Neural crest cell (in vitro differentiated cells): ENCODE data around the gene EYS. TPM values are rescaled to one million over a fixed set of nuclear protein-coding genes. Genes with fewer than 3 reads are reported as not detected.

Source experiments
- DNase-seq: peaks from one replicate; pipeline ENCODE4 v3.0.0; 2021; ENCODE audit warnings: low read depth, mixed read lengths, low spot score
- H3K27ac Mint-ChIP-seq: one replicate; pipeline ENCODE4 v1.8.0; 2021; ENCODE audit warnings: mild to moderate bottlenecking, mixed read lengths; ENCODE audit not compliant: unreplicated experiment
- H3K27me3 Mint-ChIP-seq: 2 replicates; pipeline ENCODE4 v1.8.0; 2021; ENCODE audit warnings: low read depth, mild to moderate bottlenecking, mixed read lengths
- H3K36me3 Mint-ChIP-seq: 2 replicates; pipeline ENCODE4 v1.8.0; 2021; ENCODE audit warnings: low read depth, mild to moderate bottlenecking, mixed read lengths
- H3K4me1 Mint-ChIP-seq: 2 replicates; pipeline ENCODE4 v1.8.0; 2021; ENCODE audit warnings: mixed read lengths
- H3K4me3 Mint-ChIP-seq: one replicate; pipeline ENCODE4 v1.8.0; 2021; ENCODE audit warnings: mild to moderate bottlenecking, mixed read lengths
- H3K9me3 Mint-ChIP-seq: 2 replicates; pipeline ENCODE4 v1.8.0; 2021; ENCODE audit warnings: mixed read lengths
- total RNA-seq: library from RNA; stranded (reverse); gene quantifications from 2 replicates; pipeline ENCODE4 v1.2.1, GENCODE V29; 2021
- TF ChIP-seq, protein P1 (sequence below): fragments of 200-600 bp; sonication (generic); conservative IDR thresholded peaks from 2 replicates; pipeline ENCODE4 v1.5.0; 2021; ENCODE audit warnings: antibody characterized with exemption, mild to moderate bottlenecking

Gene EYS
- total RNA-seq, 1 donor from 2014 or later: 0.40 TPM

DNA sequence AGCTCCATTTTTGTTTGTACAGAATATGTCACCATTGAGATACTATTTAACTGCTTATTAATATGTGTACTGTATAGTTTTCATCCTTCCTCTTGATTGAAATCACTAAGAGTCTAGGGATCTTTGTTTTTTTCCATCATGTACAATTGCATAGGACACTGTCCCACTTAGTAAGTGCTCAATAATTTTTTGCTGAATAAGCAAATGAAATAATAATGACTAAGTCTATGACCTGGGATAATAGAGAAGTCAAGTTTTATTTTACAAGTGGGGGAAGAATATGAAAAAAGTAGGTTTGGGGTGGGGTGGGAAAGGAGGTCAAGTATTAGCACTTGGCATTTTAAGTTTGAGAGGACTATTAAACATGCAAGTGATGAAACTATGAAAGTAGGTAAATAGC, 4.5 kb upstream of the EYS start:
- no peak overlapping the region for H3K4me3 Mint-ChIP-seq
- no peaks in the 10 kb centered on the region for H3K36me3 Mint-ChIP-seq
- H3K27me3 Mint-ChIP-seq: no peaks in the 10 kb centered on the region
- no peak overlapping the region for H3K27ac Mint-ChIP-seq
- H3K9me3 Mint-ChIP-seq: peaks cover 4% of the 10 kb centered on the region
- TF ChIP-seq, protein P1, sequence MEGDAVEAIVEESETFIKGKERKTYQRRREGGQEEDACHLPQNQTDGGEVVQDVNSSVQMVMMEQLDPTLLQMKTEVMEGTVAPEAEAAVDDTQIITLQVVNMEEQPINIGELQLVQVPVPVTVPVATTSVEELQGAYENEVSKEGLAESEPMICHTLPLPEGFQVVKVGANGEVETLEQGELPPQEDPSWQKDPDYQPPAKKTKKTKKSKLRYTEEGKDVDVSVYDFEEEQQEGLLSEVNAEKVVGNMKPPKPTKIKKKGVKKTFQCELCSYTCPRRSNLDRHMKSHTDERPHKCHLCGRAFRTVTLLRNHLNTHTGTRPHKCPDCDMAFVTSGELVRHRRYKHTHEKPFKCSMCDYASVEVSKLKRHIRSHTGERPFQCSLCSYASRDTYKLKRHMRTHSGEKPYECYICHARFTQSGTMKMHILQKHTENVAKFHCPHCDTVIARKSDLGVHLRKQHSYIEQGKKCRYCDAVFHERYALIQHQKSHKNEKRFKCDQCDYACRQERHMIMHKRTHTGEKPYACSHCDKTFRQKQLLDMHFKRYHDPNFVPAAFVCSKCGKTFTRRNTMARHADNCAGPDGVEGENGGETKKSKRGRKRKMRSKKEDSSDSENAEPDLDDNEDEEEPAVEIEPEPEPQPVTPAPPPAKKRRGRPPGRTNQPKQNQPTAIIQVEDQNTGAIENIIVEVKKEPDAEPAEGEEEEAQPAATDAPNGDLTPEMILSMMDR: no peak
- no peak for DNase-seq
- peaks cover 7% of the 10 kb centered on the region for H3K4me1 Mint-ChIP-seq

DNA sequence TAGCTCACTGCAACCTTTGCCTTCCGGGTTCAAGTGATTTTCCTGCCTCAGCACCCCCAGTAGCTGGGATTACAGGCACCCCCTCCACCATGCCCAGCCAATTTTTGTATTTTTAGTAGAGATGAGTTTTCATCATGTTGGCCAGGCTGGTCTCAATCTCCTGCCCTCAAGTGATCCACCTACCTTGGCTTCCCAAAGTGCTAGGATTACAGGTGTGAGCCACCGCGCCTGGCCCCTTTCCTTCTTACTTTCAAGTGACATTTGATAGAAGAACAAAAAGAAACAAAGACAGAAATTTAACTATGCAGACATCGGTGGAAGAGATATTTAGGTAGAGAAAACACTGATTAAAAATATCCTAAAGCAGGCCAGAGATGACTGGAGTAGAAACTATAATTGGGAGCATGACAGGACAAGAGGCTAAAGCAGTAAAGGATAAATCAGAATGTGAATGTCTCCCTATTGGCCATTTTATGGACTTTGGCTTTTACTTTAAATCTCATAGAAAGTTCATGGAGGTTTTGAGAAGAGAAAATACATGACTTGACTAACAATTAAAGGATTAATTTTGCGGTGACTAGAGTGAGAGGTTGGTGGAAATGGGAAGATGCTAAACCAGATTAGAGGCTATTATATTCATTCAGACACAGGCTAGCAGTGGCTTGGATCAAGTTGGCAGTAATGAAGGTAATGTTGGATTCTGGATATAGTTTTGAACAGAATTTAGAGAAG, 2.2 kb upstream of the EYS start:
- no peaks in the 10 kb centered on the region for H3K27me3 Mint-ChIP-seq
- DNase-seq: no peak
- peaks cover 7% of the 10 kb centered on the region for H3K4me1 Mint-ChIP-seq
- TF ChIP-seq, protein P1: no peak
- no peaks in the 10 kb centered on the region for H3K36me3 Mint-ChIP-seq
- H3K9me3 Mint-ChIP-seq: no peaks in the 10 kb centered on the region
- no peak overlapping the region for H3K27ac Mint-ChIP-seq
- H3K4me3 Mint-ChIP-seq: no peak overlapping the region

DNA sequence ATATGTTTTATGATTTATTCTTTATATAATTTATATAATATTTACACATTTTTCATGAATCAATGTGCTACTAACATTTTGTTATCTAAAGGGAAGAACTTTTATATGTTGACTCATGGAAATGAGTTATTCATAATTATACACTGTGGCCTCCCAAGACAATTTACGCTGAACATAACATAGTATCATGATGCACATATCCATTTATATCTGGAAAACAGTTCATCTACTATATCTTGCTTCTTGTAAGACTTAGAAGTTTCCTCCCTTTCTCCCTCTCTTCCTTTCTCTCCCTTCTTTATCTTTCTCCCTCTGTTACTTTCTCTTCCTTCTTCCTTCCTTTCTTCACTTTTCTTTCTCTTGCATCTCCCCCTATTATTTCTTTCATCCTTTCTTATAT, 1.1 kb upstream of the EYS start:
- H3K4me1 Mint-ChIP-seq: peaks cover 7% of the 10 kb centered on the region

DNA sequence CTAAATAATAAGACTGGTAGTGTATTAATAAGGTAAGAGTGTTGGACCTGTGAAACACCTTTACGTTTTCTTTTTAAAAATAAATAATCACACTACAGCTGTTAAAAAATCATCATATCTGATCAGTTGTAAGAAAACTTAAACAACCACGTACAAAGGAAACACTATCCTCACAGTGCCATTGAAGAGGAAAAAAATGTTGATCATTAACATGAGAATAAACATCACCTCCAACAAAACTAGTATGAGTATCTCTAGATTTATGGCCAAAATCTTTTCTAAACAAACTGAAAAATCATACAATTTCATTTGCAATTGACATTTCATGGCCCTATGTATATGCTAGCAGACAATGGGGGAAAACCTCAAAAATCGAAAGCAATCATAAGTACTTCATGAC, 590 bp downstream of the EYS start:
- Mint-ChIP-seq H3K4me1 (peaks cover 7% of the 10 kb centered on the region), H3K4me3 (no peak overlapping the region), H3K36me3 (no peaks in the 10 kb centered on the region), H3K27me3 (no peaks in the 10 kb centered on the region), H3K27ac (no peak overlapping the region), H3K9me3 (no peaks in the 10 kb centered on the region)
- no peak for DNase-seq
- TF ChIP-seq, protein P1: no peak

More for the DNA sequence above, 1.1 kb upstream of the EYS start:
- H3K4me3 Mint-ChIP-seq: no peak overlapping the region
- no peaks in the 10 kb centered on the region for H3K9me3 Mint-ChIP-seq
- H3K27me3 Mint-ChIP-seq: no peaks in the 10 kb centered on the region
- DNase-seq: no peak
- TF ChIP-seq, protein P1: no peak
- no peaks in the 10 kb centered on the region for H3K36me3 Mint-ChIP-seq
- H3K27ac Mint-ChIP-seq: no peak overlapping the region

DNA sequence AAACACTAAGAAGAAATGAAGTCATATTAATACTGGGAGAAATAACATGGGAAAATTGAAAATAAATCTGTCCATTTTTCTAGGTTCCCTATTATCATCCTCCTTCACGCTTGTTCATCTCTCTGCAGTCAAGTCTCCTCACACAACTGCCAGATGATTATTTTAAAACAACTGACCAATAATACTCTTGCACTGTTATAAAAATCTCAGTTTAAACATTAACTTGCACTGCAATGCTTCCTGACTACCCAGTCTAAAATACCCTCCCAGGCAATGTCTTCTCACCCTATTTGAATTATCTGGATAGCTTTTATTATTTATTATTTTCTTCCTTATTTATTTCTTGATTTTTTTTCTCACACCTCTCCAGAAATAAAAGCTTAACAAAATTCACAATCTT, 5.7 kb downstream of the EYS start:
- Mint-ChIP-seq H3K27me3 (no peaks in the 10 kb centered on the region), H3K4me3 (no peak overlapping the region), H3K36me3 (no peaks in the 10 kb centered on the region), H3K4me1 (no peaks in the 10 kb centered on the region), H3K9me3 (no peaks in the 10 kb centered on the region), H3K27ac (no peak overlapping the region)
- TF ChIP-seq, protein P1: no peak
- DNase-seq: no peak
